ENCODE results near the gene CPEB1.
"Not testable (repeated sequence)": the region's sequence is repeated elsewhere in the genome, so short reads cannot be mapped to it uniquely, and the experiment has no call there.

Gene CPEB1

DNA sequence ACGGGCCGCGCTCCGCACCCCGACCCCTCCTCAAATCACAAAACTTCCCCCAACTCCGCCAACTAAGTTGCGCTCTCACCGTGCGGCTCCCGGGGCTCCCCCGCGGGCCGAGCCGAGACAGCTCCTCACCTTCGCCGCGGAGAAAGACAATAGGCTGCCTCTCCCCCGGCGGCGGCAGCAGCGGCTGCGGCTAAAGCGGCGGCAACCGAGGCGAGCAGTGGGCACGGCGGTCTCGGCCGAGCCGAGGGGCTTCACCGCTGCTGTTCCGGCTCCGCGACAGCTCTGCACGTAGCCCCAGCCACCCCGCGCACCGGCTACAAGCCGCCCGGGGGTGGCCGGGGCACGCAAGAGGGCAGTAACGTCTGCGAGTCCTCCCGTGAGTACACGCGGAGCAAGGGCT is 133.6 kb downstream of the CPEB1 start:
- DNase-seq (ENCODE audit: low read depth) = not testable (repeated sequence)

DNA sequence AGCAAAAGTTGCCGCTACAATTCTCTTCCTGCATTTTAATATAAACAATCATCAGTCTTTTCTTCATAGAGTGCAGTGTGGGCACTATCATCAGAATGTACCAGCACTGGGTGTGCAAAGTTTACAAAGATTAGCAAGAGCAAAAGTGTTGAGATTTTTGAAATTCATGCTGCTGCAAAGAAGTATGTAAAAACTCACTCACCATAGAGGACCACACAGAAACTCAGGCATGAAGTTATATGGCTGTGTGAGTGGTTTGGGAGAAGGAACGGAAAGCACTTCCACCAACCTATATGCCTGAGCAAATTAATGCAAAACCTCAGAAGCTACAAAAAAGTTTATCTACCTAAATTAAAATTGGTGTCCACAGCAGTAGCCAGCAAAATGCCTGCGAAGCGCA is 139.5 kb downstream of the CPEB1 start:
- not testable (repeated sequence) for DNase-seq (ENCODE audit: low read depth)

DNA sequence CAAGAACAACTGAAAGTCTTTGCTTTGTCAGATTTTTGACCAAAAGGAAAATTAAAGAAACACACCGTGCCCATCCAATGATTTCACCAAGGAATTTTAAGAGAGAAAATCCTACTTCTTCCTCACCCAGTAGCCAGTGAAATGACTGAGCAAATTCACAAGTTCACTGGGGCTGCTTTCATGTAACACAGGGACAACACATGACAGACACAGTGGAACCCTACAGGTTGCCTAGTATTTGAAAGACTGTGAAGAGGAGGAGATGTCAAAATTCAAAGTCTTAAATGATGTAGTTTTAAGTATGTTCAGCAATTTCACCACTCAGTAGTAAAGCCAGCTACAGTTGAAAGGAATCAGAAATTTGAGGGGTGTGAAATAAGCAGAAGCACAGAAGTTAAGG is 140.1 kb downstream of the CPEB1 start:
- not testable (repeated sequence) for DNase-seq (ENCODE audit: low read depth)

DNA sequence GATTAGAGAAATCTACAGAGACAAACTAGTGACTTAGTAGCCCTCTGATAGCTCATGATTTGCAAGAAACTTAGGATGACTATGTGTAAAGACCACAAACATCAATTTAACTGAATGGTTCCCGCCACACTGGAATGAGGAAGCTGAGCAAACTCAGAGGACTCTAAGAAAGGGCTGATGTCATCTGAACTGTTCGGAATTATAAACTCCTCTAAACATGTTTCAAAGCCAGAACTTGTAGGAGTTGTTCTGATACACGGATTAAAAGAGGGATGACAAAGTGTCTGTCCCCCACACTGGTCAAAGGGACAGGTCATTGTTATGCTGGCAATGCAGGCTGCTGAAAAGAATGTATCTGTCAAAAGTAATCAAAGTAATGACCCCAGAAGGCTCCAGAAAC is 141.3 kb downstream of the CPEB1 start:
- not testable (repeated sequence) for DNase-seq (ENCODE audit: low read depth)

DNA sequence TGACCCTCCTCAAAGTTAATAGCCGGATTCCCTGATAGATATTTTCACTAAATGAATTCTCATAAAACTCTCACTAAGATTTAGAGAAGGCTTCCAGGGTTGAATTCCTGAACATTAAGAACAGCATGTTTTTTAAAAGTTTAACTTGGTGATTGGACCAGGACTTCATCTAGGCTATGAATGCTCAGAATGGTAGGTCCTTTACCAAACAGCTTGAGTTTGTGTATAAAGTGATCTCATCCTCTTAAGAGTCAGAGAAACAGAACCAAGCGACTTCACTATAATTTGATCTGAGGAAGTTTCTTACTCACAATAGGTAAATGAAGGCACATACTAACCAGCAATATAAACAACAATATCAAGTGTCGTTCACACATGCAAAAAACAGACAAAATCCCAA is 143.1 kb downstream of the CPEB1 start:
- not testable (repeated sequence) for DNase-seq (ENCODE audit: low read depth)

DNA sequence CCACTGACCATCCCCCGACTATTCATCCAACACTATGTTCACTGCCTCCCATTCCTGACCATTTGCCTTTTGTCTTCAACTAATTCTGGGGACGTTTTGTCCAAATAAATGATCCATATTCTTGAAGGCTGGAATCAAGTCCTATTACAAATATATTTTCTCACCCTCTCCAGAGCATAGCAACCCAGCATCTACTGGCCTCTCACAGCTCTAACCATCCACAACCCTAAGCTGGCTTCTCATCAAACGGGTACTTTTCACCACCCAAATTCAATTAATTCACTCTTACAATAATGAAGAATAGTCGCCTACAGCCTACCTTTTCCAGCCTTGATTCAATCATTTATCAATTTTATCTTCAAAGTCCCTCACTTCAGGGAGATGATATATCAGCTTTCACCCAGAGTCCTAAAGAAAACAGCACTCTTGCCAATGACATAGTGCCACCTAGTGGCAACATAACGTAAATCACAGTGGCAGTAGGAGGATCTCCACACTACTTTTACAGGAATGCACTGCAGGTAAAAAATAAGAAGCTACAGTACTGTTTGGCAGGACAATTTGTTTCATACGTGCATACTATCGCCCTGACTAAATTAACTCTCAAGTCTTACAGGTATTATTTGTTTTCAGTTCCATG is 144.3 kb downstream of the CPEB1 start:
- DNase-seq (ENCODE audit: low read depth) = not testable (repeated sequence)

DNA sequence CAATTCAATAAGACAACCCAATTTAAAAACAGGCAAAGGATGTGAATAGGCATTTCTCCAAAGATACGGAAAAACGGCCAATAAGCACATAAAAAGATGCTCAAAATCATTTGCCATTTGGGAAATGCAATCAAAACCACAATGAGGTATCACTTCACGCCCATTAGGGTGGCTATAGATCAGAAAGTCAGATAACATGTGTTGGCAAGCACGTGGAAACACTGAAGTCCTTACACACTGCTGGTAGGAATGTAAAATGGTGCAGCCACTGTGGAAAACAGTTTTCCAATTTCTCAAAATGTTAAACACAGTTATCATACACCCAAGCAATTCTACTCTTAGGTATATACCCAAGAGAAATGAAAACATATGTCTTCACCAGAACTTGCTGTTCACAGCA is 146.4 kb downstream of the CPEB1 start:
- DNase-seq (ENCODE audit: low read depth) = not testable (repeated sequence)

DNA sequence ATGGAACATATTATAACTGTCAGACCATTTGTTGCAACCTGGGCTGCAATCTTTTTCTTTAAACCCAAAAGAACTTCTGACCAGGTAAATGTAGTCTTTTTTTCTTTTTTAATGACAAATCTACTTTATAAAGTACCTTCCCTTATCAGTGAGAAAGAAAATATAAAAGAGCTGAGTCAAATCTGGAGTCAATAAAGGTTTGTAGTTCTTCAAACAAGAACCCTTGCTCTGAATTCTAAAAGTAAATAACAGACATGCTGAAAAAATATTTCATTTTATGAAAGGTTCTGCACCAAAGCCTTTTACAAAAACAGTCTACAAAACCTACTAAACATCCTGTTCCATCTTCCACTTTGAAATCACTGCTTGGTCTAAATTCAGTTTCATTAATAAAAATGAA is 149.2 kb downstream of the CPEB1 start:
- not testable (repeated sequence) for DNase-seq (ENCODE audit: low read depth)
